Measurements from ENCODE around the gene CGNL1.

GRCh38 chr15:57589281-57589680 is 213.0 kb downstream of the CGNL1 start:
- TF ChIP-seq TEAD4 (IDR thresholded peaks at IDR 0.05) (no peak), YY1 (IDR thresholded peaks at IDR 0.05; ENCODE audit: low read depth) (no peak), CEBPB (IDR thresholded peaks at IDR 0.05) (no peak), MAX (IDR thresholded peaks at IDR 0.05) (no peak), TAF1 (IDR thresholded peaks at IDR 0.05; ENCODE audit: low read depth) (no peak), TCF12 (IDR thresholded peaks at IDR 0.05; ENCODE audit: low read depth) (no peak), RAD21 (IDR thresholded peaks at IDR 0.05; ENCODE audit: low read depth) (no peak), FOXM1 (IDR thresholded peaks at IDR 0.05; ENCODE audit: borderline replicate concordance, low read depth) (no peak), EGR1 (IDR thresholded peaks at IDR 0.05) (no peak), ZBTB7A (IDR thresholded peaks at IDR 0.05; ENCODE audit: low read depth) (no peak), USF1 (IDR thresholded peaks at IDR 0.05) (no peak)
